H1 (cell line): ENCODE measurements around the gene ZNF318. TPM values are rescaled to one million over a fixed set of nuclear protein-coding genes. Genes with fewer than 3 reads are reported as not detected.

ENCODE experiments used
- CTCF ChIA-PET: fragments of 300-600 bp; sonication (Branson Sonifier 250); formaldehyde crosslinking; loops from one replicate; lab custom pipeline; 2021; ENCODE audit not compliant: partially characterized antibody; lab: Charles Lee
- POLR2A ChIA-PET: fragments of 300-600 bp; sonication (Branson Sonifier 250); formaldehyde crosslinking; loops from one replicate; lab custom pipeline; 2021; ENCODE audit warnings: inconsistent platforms; ENCODE audit not compliant: partially characterized antibody; lab: Charles Lee
- DNase-seq, 2 experiments: peaks; one replicate each; pipeline versions ENCODE4 v3.0.0 to v3.0.0-alpha.2; 2010 to 2022; ENCODE audit warnings: low spot score in 2 of 2, low read depth in 1 of 2, mixed read lengths in 1 of 2
- FAIRE-seq: peaks from 2 replicates; lab custom pipeline; 2011; peaks lifted over from hg19 to GRCh38; lab: Jason Lieb, UNC
- H2AFZ ChIP-seq: 2 replicates; pipeline ENCODE4 v1.8.1; 2012; ENCODE audit warnings: low read length, inconsistent platforms
- H2AK5ac ChIP-seq: 2 replicates; pipeline ENCODE4 v1.6.1; 2013; ENCODE audit warnings: low read depth, low read length
- H2BK120ac ChIP-seq: replicated peaks from 2 replicates; pipeline ENCODE3; 2013; ENCODE audit warnings: low read depth, low read length, inconsistent platforms
- H2BK12ac ChIP-seq: 2 replicates; pipeline ENCODE4 v1.6.1; 2013; ENCODE audit warnings: low read depth, low read length
- H2BK15ac ChIP-seq: 2 replicates; pipeline ENCODE4 v1.6.1; 2013; ENCODE audit warnings: low read length
- H2BK20ac ChIP-seq: 2 replicates; pipeline ENCODE4 v1.6.1; 2013; ENCODE audit warnings: low read length
- H2BK5ac ChIP-seq: 2 replicates; pipeline ENCODE4 v1.6.1; 2013; ENCODE audit warnings: low read depth, low read length
- H3K14ac ChIP-seq: 2 replicates; pipeline ENCODE4 v1.6.1; 2013; ENCODE audit warnings: inconsistent platforms; ENCODE audit not compliant: insufficient read length
- H3K18ac ChIP-seq: 2 replicates; pipeline ENCODE4 v1.6.1; 2013; ENCODE audit warnings: low read length; ENCODE audit errors: extremely low read depth
- H3K23ac ChIP-seq: 2 replicates; pipeline ENCODE4 v1.6.1; 2013; ENCODE audit warnings: inconsistent platforms; ENCODE audit not compliant: insufficient read length
- H3K23me2 ChIP-seq: 2 replicates; pipeline ENCODE4 v1.6.1; 2013; ENCODE audit warnings: low read depth, low read length
- H3K27ac ChIP-seq: 2 replicates; pipeline ENCODE4 v1.6.1; 2011; ENCODE audit warnings: low read depth, low read length, inconsistent platforms
- H3K27me3 ChIP-seq, 4 experiments: replicated peaks in 1 of 4; 1 replicate in 1 of 4; 2 replicates in 3 of 4; pipeline versions ENCODE4 v1.6.1 to v1.8.1; 2011 to 2013; ENCODE audit warnings: low read length in 3 of 4, mild to moderate bottlenecking in 3 of 4, inconsistent platforms in 2 of 4, mixed read lengths in 2 of 4, moderate library complexity in 1 of 4; ENCODE audit not compliant: control insufficient read depth in 3 of 4, insufficient read depth in 3 of 4; ENCODE audit errors: extremely low read depth in 1 of 4
- H3K36me3 ChIP-seq, 4 experiments: 2 replicates each; pipeline versions ENCODE4 v1.6.1 to v1.8.1; 2011 to 2013; ENCODE audit warnings: mild to moderate bottlenecking in 4 of 4, low read length in 3 of 4, moderate library complexity in 2 of 4, control low read depth in 1 of 4, inconsistent platforms in 1 of 4; ENCODE audit not compliant: insufficient read depth in 4 of 4, control insufficient read depth in 2 of 4
- H3K4ac ChIP-seq: replicated peaks from 2 replicates; pipeline ENCODE3; 2013; ENCODE audit warnings: low read length, low read depth, mixed read lengths, inconsistent platforms; ENCODE audit not compliant: insufficient read length
- H3K4me1 ChIP-seq, 4 experiments: replicated peaks in 1 of 4; 1 replicate in 1 of 4; 2 replicates in 3 of 4; pipeline versions ENCODE4 v1.6.1 to v1.8.1; 2011 to 2013; ENCODE audit warnings: low read length in 3 of 4, inconsistent platforms in 2 of 4, mixed read lengths in 1 of 4; ENCODE audit not compliant: insufficient read depth in 4 of 4, control insufficient read depth in 3 of 4
- H3K4me2 ChIP-seq, 2 experiments: 2 replicates each; pipeline versions ENCODE4 v1.6.1 to v1.8.1; 2011 to 2013; ENCODE audit warnings: low read depth in 2 of 2, low read length in 2 of 2, control low read depth in 1 of 2, inconsistent platforms in 1 of 2, mild to moderate bottlenecking in 1 of 2; ENCODE audit not compliant: insufficient read depth in 1 of 2
- H3K4me3 ChIP-seq, 4 experiments: fragments of 200-600, 300-600 bp in 1 of 4; sonication (generic), shearing (Covaris generic), sonication (Bioruptor Twin) in 1 of 4; 2 replicates each; pipeline versions ENCODE4 v1.5.1 to v1.8.1; 2011 to 2016; ENCODE audit warnings: low read length in 4 of 4, low read depth in 3 of 4, control low read depth in 2 of 4, inconsistent platforms in 2 of 4, mild to moderate bottlenecking in 2 of 4, mixed read lengths in 1 of 4, moderate library complexity in 1 of 4; ENCODE audit not compliant: insufficient read depth in 2 of 4; ENCODE audit errors: extremely low read depth in 1 of 4
- H3K56ac ChIP-seq: replicated peaks from 2 replicates; pipeline ENCODE3; 2013; ENCODE audit warnings: low read depth, mild to moderate bottlenecking, mixed read lengths, low read length, inconsistent platforms; ENCODE audit not compliant: insufficient read length
- H3K79me1 ChIP-seq: 2 replicates; pipeline ENCODE4 v1.6.1; 2013; ENCODE audit warnings: low read depth, low read length, control low read depth
- H3K79me2 ChIP-seq, 2 experiments: 2 replicates each; pipeline versions ENCODE4 v1.6.1 to v1.8.1; 2012 to 2013; ENCODE audit warnings: low read length in 2 of 2, mild to moderate bottlenecking in 2 of 2, inconsistent platforms in 1 of 2; ENCODE audit not compliant: insufficient read depth in 2 of 2, control insufficient read depth in 1 of 2
- H3K9ac ChIP-seq, 4 experiments: replicated peaks in 1 of 4; 1 replicate in 1 of 4; 2 replicates in 3 of 4; pipeline versions ENCODE4 v1.6.1 to v1.8.1; 2011 to 2013; ENCODE audit warnings: low read depth in 3 of 4, low read length in 3 of 4, control low read depth in 2 of 4, mild to moderate bottlenecking in 2 of 4, moderate library complexity in 2 of 4, inconsistent platforms in 1 of 4; ENCODE audit errors: extremely low read depth in 1 of 4
- H3K9me3 ChIP-seq, 2 experiments: 2 replicates each; pipeline versions ENCODE4 v1.6.1 to v1.8.1; 2012 to 2013; ENCODE audit warnings: mild to moderate bottlenecking in 2 of 2, moderate library complexity in 2 of 2, control low read depth in 1 of 2, inconsistent platforms in 1 of 2, low read depth in 1 of 2, low read length in 1 of 2, mixed read lengths in 1 of 2; ENCODE audit not compliant: insufficient read depth in 2 of 2
- H4K20me1 ChIP-seq, 2 experiments: replicated peaks in 1 of 2; 2 replicates each; pipeline versions ENCODE3 to v1.8.1; 2011 to 2013; ENCODE audit warnings: inconsistent platforms in 2 of 2, low read length in 2 of 2, mild to moderate bottlenecking in 1 of 2; ENCODE audit not compliant: insufficient read depth in 2 of 2, control insufficient read depth in 1 of 2
- H4K5ac ChIP-seq: 2 replicates; pipeline ENCODE4 v1.6.1; 2013; ENCODE audit warnings: low read length, low read depth, mixed read lengths, inconsistent platforms; ENCODE audit not compliant: insufficient read length
- H4K8ac ChIP-seq: 2 replicates; pipeline ENCODE4 v1.8.0; 2013; ENCODE audit warnings: mild to moderate bottlenecking, moderate library complexity, low read length, inconsistent platforms; ENCODE audit not compliant: insufficient read depth; ENCODE audit errors: extremely low read depth
- H4K91ac ChIP-seq: replicated peaks from 2 replicates; pipeline ENCODE3; 2013; ENCODE audit warnings: low read length, mixed read lengths, inconsistent platforms; ENCODE audit not compliant: insufficient read length
- CBX5 ChIP-seq: fragments of 300-800, 300-1000 bp; sonication (generic); IDR thresholded peaks from 2 replicates; pipeline ENCODE4 v1.7.1; 2016; ENCODE audit warnings: antibody characterized with exemption, low read length, low read depth
- HDAC2 ChIP-seq, 2 experiments: fragments of 300-600 bp in 1 of 2; sonication (generic) in 1 of 2; IDR thresholded peaks; 2 replicates each; pipeline ENCODE4 v1.6.1; 2011 to 2012; ENCODE audit warnings: low read depth in 2 of 2, low read length in 2 of 2, mild to moderate bottlenecking in 2 of 2, moderate library complexity in 2 of 2, borderline replicate concordance in 1 of 2, inconsistent platforms in 1 of 2
- JUN ChIP-seq: IDR thresholded peaks from 2 replicates; pipeline ENCODE4 v1.6.1; 2011; ENCODE audit warnings: low read depth, mild to moderate bottlenecking, improper control_type of control experiment, low read length
- KDM1A ChIP-seq: fragments of 200-600, 300-600 bp; sonication (generic); IDR thresholded peaks from 2 replicates; pipeline ENCODE4 v1.7.1; 2016; ENCODE audit warnings: mild to moderate bottlenecking, low read length, borderline replicate concordance
- MAFK ChIP-seq: IDR thresholded peaks from 2 replicates; pipeline ENCODE4 v1.6.1; 2012; ENCODE audit warnings: low read depth, mild to moderate bottlenecking, improper control_type of control experiment, low read length
- POLR2A ChIP-seq, 2 experiments: IDR thresholded peaks; 1 replicate in 1 of 2; 2 replicates in 1 of 2; pipeline ENCODE4 v1.6.1; 2011; ENCODE audit warnings: low read depth in 2 of 2, low read length in 2 of 2, mild to moderate bottlenecking in 2 of 2; ENCODE audit errors: control extremely low read depth in 1 of 2
- RFX5 ChIP-seq: IDR thresholded peaks from 2 replicates; pipeline ENCODE4 v1.6.1; 2011; ENCODE audit warnings: low read depth, low read length, improper control_type of control experiment, borderline replicate concordance
- RNF2 ChIP-seq: fragments of 200-900, 300-1000 bp; sonication (generic); IDR thresholded peaks from 2 replicates; pipeline ENCODE4 v1.7.1; 2016; ENCODE audit warnings: borderline replicate concordance, low read depth, mild to moderate bottlenecking, antibody characterized with exemption, low read length; ENCODE audit not compliant: poor library complexity, severe bottlenecking; ENCODE audit errors: missing control alignments
- SRF ChIP-seq: IDR thresholded peaks from 2 replicates; pipeline ENCODE4 v1.6.1; 2011; ENCODE audit warnings: mild to moderate bottlenecking, low read depth, low read length, moderate library complexity
- TBP ChIP-seq: IDR thresholded peaks from 2 replicates; pipeline ENCODE4 v1.6.1; 2011; ENCODE audit warnings: low read depth, low read length, improper control_type of control experiment
- WGBS, 2 experiments: shearing (Covaris generic) in 1 of 2; methylation state at CpG; one replicate each; pipeline versions ENCODE4 v1.1.6 to v1.1.7; 2013 to 2015; ENCODE audit warnings: low lambda C conversion rate in 2 of 2, mixed read lengths in 2 of 2, inconsistent platforms in 1 of 2, low coverage in 1 of 2, missing lambda C conversion rate in 1 of 2; ENCODE audit not compliant: insufficient replicate concordance in 2 of 2, insufficient coverage in 1 of 2, insufficient read length in 1 of 2; ENCODE audit errors: extremely low coverage in 1 of 2, missing lambda C conversion rate in 1 of 2; 5-methylcytosine and 5-hydroxymethylcytosine counted together
- polyA plus RNA-seq, 7 experiments: library from polyadenylated mRNA; depleted of rRNA in 3 of 7; stranded (reverse) in 5 of 7; unstranded in 2 of 7; fragments of >200 nt in 5 of 7; fragments of 200-250 nt in 2 of 7; gene quantifications; 1 replicate in 5 of 7; 2 replicates in 1 of 7; 4 replicates in 1 of 7; pipeline versions ENCODE4 v1.2.1 to v1.2.3, GENCODE V29; 2011 to 2013; ENCODE audit warnings: missing spikeins in 2 of 7, mixed read lengths in 2 of 7
- total RNA-seq: library from RNA; stranded (reverse); fragmentation: NEBNext Ultra II Directional; extraction: Animal tissue kit (Norgen Biotek cat#: 25700); gene quantifications from 2 replicates; pipeline ENCODE4 v1.2.1, GENCODE V29; 2021
- TF ChIP-seq, protein P1 (sequence below), 3 experiments: IDR thresholded peaks; 1 replicate in 2 of 3; 2 replicates in 1 of 3; pipeline versions ENCODE4 v1.5.1 to v1.6.1; 2011; ENCODE audit warnings: low read length in 3 of 3, mild to moderate bottlenecking in 3 of 3, inconsistent platforms in 2 of 3, low read depth in 1 of 3, moderate library complexity in 1 of 3; ENCODE audit not compliant: insufficient read depth in 1 of 3; ENCODE audit errors: control extremely low read depth in 1 of 3

Gene ZNF318
- total and polyA plus RNA-seq, 2 of the 8 experiments (the other 6 are each of a cell fraction or from before 2014, with no cell fraction given): 10.2 to 22.1 TPM

DNA sequence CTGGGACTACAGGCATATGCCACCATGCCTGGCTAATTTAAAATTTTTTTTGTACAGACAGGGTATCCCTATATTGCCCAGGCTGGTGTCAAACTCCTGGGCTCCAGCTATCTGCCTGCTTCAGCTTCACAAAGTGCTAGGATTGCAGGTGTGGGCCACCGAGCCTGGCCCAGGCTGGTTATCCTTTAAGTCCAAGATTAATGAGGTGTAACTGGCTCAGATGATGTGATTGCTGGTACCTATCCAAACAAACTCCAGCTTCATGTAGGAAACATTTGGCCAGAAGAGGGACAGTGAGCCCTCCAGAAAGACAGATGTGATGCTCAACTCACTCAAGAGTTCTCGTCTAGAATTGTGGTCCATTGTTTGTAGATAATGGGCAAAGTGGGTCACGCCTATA lies 9.2 kb upstream of the ZNF318 start:
- DNase-seq (no peak), FAIRE-seq (no peak)
- Histone ChIP-seq H3K4me2 (no peak overlapping the region), H3K14ac (no peak overlapping the region), H3K27ac (no peak overlapping the region), H3K79me2 (no peaks in the 10 kb centered on the region), H3K9me3 (no peaks in the 10 kb centered on the region), H3K36me3 (no peaks in the 10 kb centered on the region), H4K91ac (no peak overlapping the region), H2BK15ac (no peak overlapping the region), H3K4me3 (no peak overlapping the region), H2BK5ac (no peak overlapping the region), H2AFZ (no peak overlapping the region), H3K56ac (no peak overlapping the region), H3K23me2 (no peaks in the 10 kb centered on the region), H3K23ac (no peak overlapping the region), H3K9ac (no peak overlapping the region), H4K8ac (no peak overlapping the region), H3K27me3 (no peaks in the 10 kb centered on the region), H2BK12ac (no peak overlapping the region), H2BK20ac (no peak overlapping the region), H3K79me1 (no peaks in the 10 kb centered on the region), H4K20me1 (no peaks in the 10 kb centered on the region), H2AK5ac (no peak overlapping the region), H3K4me1 (no peaks in the 10 kb centered on the region), H4K5ac (no peak overlapping the region), H3K4ac (no peak overlapping the region), H3K18ac (no peak overlapping the region), H2BK120ac (no peak overlapping the region)
- ChIA-PET POLR2A (interaction anchor here (1.2 to 1.3 kb wide), 2 partner anchors 9 to 195 kb away, joined by 3 to 4 read pairs; partner anchors contain the start of gene ZNF318), CTCF (interaction anchor here (0.8 to 3.1 kb wide), 8 partner anchors 8 to 126 kb away, joined by 3 to 12 read pairs (median 3); no protein-coding TSS in a partner anchor)
- WGBS, 2 experiments: 93% methylated on average over 3 of the region's 3 CpGs; no CpG with 5 or more reads in 1 of the 2 experiments
- TF ChIP-seq SRF (no peak), JUN (no peak), CBX5 (no peak), MAFK (no peak), KDM1A (no peak), TBP (no peak), RNF2 (no peak), POLR2A (IDR thresholded peaks at IDR 0.05; ENCODE audit: control extremely low read depth in 1 of 2, low read depth in 2 of 2, low read length in 2 of 2) (no peak), HDAC2 (IDR thresholded peaks at IDR 0.05; ENCODE audit: borderline replicate concordance in 1 of 2, low read depth in 2 of 2, low read length in 2 of 2) (no peak), RFX5 (no peak)
- TF ChIP-seq, protein P1, sequence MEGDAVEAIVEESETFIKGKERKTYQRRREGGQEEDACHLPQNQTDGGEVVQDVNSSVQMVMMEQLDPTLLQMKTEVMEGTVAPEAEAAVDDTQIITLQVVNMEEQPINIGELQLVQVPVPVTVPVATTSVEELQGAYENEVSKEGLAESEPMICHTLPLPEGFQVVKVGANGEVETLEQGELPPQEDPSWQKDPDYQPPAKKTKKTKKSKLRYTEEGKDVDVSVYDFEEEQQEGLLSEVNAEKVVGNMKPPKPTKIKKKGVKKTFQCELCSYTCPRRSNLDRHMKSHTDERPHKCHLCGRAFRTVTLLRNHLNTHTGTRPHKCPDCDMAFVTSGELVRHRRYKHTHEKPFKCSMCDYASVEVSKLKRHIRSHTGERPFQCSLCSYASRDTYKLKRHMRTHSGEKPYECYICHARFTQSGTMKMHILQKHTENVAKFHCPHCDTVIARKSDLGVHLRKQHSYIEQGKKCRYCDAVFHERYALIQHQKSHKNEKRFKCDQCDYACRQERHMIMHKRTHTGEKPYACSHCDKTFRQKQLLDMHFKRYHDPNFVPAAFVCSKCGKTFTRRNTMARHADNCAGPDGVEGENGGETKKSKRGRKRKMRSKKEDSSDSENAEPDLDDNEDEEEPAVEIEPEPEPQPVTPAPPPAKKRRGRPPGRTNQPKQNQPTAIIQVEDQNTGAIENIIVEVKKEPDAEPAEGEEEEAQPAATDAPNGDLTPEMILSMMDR (IDR thresholded peaks at IDR 0.05; ENCODE audit: control extremely low read depth in 1 of 3, insufficient read depth in 1 of 3, low read depth in 1 of 3, low read length in 3 of 3): no peak
